ENCODE data around the gene TSPAN31.

GRCh38 chr12:57732726-57733593 is 11.9 kb upstream of the TSPAN31 start:
- TF ChIP-seq ZFP3 (CRISPR knock-in tag; IDR thresholded peaks at IDR 0.05) (no peak), CREB5 (CRISPR knock-in tag; IDR thresholded peaks at IDR 0.05; ENCODE audit: low read depth) (no peak), ZFP30 (CRISPR knock-in tag; IDR thresholded peaks at IDR 0.05) (no peak), PATZ1 (CRISPR knock-in tag; IDR thresholded peaks at IDR 0.05; ENCODE audit: borderline replicate concordance) (no peak), ISL1 (CRISPR knock-in tag; IDR thresholded peaks at IDR 0.05) (no peak), ZNF70 (CRISPR knock-in tag; IDR thresholded peaks at IDR 0.05) (no peak), SNAI2 (CRISPR knock-in tag; IDR thresholded peaks at IDR 0.05) (no peak), TOX (CRISPR knock-in tag; IDR thresholded peaks at IDR 0.05; ENCODE audit: borderline replicate concordance) (no peak), ARNTL (CRISPR knock-in tag; IDR thresholded peaks at IDR 0.05; ENCODE audit: borderline replicate concordance, low read depth) (no peak), RARB (CRISPR knock-in tag; IDR thresholded peaks at IDR 0.05) (no peak), ZC3H10 (CRISPR knock-in tag; IDR thresholded peaks at IDR 0.05) (no peak), BACH2 (CRISPR knock-in tag; IDR thresholded peaks at IDR 0.05; ENCODE audit: borderline replicate concordance) (no peak), PPARA (CRISPR knock-in tag; IDR thresholded peaks at IDR 0.05; ENCODE audit: borderline replicate concordance) (no peak), TCF4 (CRISPR knock-in tag; IDR thresholded peaks at IDR 0.05; ENCODE audit: borderline replicate concordance) (no peak)

Measured in SK-N-SH treated with all-trans-retinoic acid at 6 μM for 48 hours (cell line).